Skin of body (tissue), 1 donor: ENCODE data around the gene MMP7. TPM values are rescaled to one million over a fixed set of nuclear protein-coding genes. Genes with fewer than 3 reads are reported as not detected.

Experiments
- total RNA-seq: library from RNA; depleted of rRNA; stranded (reverse); fragments of >200 nt; gene quantifications from one replicate; pipeline ENCODE4 v1.2.3, GENCODE V29; 2014

MMP7 gene
- total RNA-seq, 1 donor from 2014 or later: 3.6 TPM

Other genes starting within 250 kb of the MMP7 start
- 7.6 TPM for gene BIRC3, start 213.3 kb downstream of the MMP7 start, total RNA-seq
- gene BIRC2, start 183.5 kb downstream of the MMP7 start, total RNA-seq: 66.5 TPM
- 117 TPM for gene TMEM123, start 78.0 kb downstream of the MMP7 start, total RNA-seq
- not detected for gene MMP20, start 94.6 kb upstream of the MMP7 start, total RNA-seq
- gene MMP27, start 175.0 kb upstream of the MMP7 start, total RNA-seq: 6.7 TPM
- gene MMP8, start 194.2 kb upstream of the MMP7 start, total RNA-seq: 8.4 TPM
- not detected for gene MMP10, start 249.9 kb upstream of the MMP7 start, total RNA-seq